GM03348 (cell line): Measurements from ENCODE around the gene CCDC187.
A peak's percentile ranks its signal among the peaks of the same experiment; 100 is the strongest.

ENCODE experiments used
- DNase-seq: peaks from one replicate; pipeline ENCODE4 v3.0.0; 2012; ENCODE audit warnings: low spot score

CCDC187 gene

DNA sequence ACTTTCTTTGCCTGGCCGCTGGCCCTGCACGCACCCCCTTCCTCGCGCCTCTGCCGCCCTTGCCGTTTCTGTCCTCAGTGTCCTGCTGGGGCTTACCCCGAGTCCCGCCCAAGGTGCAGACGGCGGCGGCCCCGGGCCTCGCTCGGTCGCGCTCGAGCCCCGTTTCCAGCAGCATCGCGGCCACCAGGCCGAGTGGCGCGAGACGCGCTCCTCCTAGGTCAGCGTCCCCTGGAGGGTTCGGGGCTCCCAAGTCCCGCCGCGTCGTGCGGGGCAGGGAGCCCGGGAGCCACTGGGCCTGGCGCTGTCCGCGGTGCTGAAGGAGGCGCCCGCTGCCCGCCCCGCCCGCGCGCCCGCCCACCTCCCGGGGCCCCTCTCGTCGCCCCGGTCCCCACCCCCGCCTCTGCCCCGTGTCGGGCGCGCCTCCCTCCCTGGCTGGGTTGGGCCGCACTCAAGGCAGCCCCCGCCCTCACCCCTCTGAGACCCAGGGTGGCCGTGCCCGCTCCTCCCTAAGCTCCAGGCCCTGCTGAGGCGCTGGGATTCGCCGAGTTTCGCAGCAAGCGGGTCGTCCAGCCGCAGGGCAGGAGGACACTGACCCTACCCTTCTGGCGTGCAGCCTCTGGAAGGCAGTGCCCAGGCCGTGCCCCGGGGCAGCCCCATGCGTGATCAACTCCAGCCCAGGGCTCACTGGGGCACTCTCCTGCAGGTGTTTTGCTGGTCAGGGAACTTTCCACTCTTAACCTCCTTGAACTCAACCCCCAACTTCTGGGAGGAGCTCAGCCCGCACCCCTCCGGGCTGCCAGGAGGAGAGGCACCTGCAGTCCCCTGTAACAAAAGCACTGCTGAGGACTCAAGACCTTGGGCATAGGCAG is 98.8 kb downstream of the CCDC187 start, which contains the start of gene LHX3:
LHX3 (minus strand) TSS at position 291 of the 869 bp plus-strand sequence; CDS start at position 175, 116 bp downstream.
- DNase-seq, result peak; percentile 86

GRCh38 chr9:136204145-136204805 is 99.6 kb downstream of the CCDC187 start:
- no peak for DNase-seq

DNA sequence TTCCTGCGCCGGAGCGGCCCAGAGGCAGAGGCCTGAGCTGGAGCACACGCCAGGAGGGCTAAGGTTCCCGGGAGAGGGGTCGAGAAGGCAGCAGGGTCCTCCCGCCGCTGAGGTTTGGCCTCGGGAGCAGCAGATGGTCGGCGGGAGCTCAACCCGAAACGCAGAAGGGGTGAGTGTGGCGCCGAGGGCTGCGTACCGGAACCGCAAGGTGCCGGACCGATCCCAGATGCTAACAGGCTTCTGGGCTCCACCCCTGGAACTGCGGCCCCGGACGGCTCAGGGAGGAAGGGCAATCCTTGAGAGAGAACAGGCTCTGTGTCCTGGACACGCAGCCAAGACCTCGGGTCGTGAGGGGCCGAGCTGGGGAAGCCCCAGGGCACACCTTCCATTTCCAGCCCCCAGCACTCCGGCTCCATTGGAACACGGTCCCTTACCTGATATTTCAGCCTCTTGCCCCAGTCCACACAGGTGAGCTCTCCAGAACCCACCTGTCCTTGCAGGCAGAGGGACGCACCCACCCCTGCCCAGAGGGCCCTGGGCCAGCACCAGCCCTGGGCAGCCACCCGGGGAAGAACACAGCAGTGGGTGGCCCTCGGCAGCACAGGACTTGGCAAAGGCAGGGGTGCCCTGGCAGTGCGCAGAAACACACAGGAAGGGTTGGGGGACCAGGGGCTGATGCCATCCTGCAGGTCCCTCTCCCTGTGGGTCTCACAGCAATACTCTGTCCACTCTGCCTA is 100.3 kb downstream of the CCDC187 start:
- DNase-seq, result no peak

DNA sequence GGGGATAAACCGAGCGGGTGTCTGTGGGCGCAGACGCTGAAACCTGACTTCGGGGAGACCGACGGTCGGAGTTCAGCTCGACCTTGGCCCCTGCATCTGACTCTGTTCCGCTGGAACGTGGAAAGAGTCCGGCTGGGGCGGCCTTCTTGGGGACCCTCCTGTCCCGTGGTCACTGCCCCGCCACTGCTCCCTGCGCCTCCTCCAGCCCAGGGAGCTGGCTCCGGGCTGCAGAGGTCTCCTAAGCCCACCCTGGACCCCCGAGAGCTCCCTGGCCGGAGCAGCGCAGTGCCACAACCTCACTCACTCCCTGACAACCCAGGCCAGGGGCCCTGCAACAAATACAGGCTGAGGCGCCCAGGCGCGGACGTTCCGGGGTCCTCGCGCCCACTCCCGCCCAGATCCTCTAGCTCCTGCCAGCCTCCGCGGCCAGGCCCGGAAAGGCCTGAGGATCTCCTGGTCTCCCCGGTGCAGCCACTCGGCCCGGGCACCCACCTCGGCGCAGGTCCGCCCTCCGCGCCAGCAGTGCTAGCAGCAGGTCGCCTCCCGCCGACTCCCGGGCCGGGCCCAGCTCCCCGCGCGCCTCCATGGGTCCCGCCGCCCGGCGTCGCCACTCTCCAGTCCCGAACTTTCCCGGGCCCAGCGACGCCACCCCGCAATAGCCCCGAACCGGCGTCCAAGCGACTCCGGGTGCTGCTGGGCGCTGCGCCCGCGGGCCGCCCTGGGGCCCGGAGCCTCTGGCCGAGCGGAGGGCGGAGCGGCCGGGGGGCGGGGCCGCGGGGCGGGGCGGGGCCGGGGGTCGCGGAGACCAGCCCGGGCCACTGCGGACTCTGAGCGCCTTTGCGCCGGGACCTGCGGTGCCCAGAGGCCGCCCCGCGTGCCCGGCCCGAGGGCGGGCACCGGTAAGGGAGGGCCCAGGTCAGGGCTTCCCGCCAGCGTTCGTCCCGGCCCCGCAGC is 101.2 kb downstream of the CCDC187 start:
- DNase-seq, result no peak

DNA sequence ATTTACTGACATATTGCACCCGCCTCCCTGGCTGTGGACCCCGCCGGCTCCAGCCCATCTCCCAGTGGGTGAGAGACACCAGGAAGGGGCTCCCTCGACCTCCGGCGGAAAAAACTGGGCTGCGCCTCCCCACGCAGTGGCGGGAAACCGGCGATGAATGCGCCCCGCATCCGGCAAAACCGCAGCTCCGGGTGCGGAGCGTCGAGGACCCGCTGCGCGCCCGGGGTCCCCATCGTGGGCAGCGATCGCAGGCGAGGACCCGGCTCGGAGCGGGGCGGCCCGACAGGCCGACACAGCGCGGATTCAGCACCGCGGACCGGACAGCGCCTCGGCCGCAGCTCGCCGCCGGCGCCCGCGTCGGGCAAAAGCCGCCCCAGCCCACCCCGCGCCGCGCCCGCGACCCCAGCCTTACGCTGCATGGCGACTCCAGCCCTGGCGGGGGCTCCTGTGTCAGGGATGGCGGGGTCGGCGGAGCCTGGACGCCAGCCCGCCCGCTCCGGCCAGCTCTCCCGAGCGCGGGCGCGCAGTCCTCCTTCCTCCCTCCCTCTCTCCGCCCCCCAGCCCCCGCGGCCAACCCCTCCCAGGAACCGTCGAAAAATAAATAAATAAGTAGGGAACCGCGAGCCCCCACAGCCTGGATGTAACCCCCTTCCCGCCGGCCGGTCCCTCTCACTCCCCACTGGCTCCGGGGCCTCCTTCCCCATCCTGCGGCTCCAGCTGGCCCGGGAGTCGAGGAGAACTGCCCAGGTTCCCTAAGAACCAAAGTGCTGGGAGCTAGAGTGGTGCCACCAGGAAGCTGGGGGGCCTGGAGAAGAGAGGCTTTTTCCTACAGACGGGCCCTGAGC is 102.1 kb downstream of the CCDC187 start:
- DNase-seq, result peak; percentile 84

DNA sequence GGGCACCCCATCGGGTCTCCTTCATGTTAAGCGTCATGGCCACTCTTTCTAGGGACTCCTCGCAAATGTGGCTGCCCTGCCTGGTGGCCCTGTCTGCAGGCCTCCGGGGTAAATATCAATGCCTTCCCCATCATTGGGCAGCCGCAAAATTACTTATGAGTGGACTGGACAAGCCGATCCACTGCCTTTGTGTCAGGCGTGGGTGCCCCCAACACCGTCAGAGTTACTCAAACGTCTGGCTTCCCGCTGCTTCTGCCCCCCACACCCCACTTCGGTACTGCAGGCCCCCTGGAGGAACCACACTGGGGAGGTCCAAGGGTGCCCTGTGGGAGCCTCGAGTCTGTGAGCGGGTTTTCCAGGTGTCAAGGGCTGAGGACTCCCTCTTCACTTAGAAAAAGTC is 102.7 kb downstream of the CCDC187 start:
- DNase-seq, result no peak

- no peak for DNase-seq
Observed at GRCh38 chr9:136200424-136200823, 103.5 kb downstream of the CCDC187 start.
